DOHH2 (cell line): ENCODE results near the gene MTHFR.

Source experiments
- H3F3A ChIP-seq: fragments of 200-600 bp; sonication (generic), shearing (Covaris generic); 2 replicates; pipeline ENCODE4 v1.6.0; 2016; ENCODE audit warnings: antibody characterized with exemption, mild to moderate bottlenecking; ENCODE audit not compliant: control insufficient read depth, insufficient read depth
- H3K27ac ChIP-seq: fragments of 200-600 bp; sonication (generic); 2 replicates; pipeline ENCODE4 v1.5.1; 2014; ENCODE audit warnings: low read depth, mild to moderate bottlenecking, low read length, moderate library complexity
- H3K27me3 ChIP-seq: fragments of 200-600 bp; sonication (generic); 2 replicates; pipeline ENCODE4 v1.6.1; 2014; ENCODE audit warnings: mild to moderate bottlenecking, low read length, mixed read lengths; ENCODE audit not compliant: control insufficient read depth
- H3K36me3 ChIP-seq: fragments of 200-600 bp; sonication (generic); 2 replicates; pipeline ENCODE4 v1.6.1; 2014; ENCODE audit warnings: mild to moderate bottlenecking, low read length, moderate library complexity, mixed read lengths; ENCODE audit not compliant: control insufficient read depth
- H3K4me1 ChIP-seq: fragments of 200-600 bp; sonication (generic); 2 replicates; pipeline ENCODE4 v1.6.1; 2014; ENCODE audit warnings: mild to moderate bottlenecking, low read length, mixed read lengths; ENCODE audit not compliant: control insufficient read depth
- H3K4me2 ChIP-seq: fragments of 200-600 bp; sonication (generic); 2 replicates; pipeline ENCODE4 v1.6.0; 2014; ENCODE audit warnings: mild to moderate bottlenecking, low read length, moderate library complexity
- H3K4me3 ChIP-seq: fragments of 200-600 bp; sonication (generic); 2 replicates; pipeline ENCODE4 v1.5.1; 2014; ENCODE audit warnings: mild to moderate bottlenecking, low read length, mixed read lengths
- H3K79me2 ChIP-seq: fragments of 200-600 bp; sonication (generic); 2 replicates; pipeline ENCODE4 v1.6.1; 2014; ENCODE audit warnings: mild to moderate bottlenecking, low read length, mixed read lengths; ENCODE audit not compliant: control insufficient read depth
- H3K9me2 ChIP-seq: fragments of 200-600 bp; sonication (generic); replicated peaks from 2 replicates; pipeline ENCODE4 v1.6.1; 2014; ENCODE audit warnings: mild to moderate bottlenecking, low read length, mixed read lengths; ENCODE audit not compliant: control insufficient read depth
- H3K9me3 ChIP-seq: fragments of 200-600 bp; sonication (generic); 2 replicates; pipeline ENCODE4 v1.6.1; 2014; ENCODE audit warnings: antibody characterized with exemption, low read length, mixed read lengths; ENCODE audit not compliant: control insufficient read depth, insufficient read depth
- H4K20me1 ChIP-seq: fragments of 200-600 bp; sonication (generic); 2 replicates; pipeline ENCODE4 v1.6.0; 2014; ENCODE audit warnings: low read depth, mild to moderate bottlenecking, antibody characterized with exemption, low read length, moderate library complexity; ENCODE audit not compliant: control insufficient read depth, insufficient read depth
- CTCF ChIP-seq: fragments of 200-600 bp; sonication (generic); IDR thresholded peaks from one replicate; pipeline ENCODE4 v1.5.1; 2014; ENCODE audit warnings: antibody characterized with exemption, mild to moderate bottlenecking, low read depth, low read length; ENCODE audit not compliant: poor library complexity, severe bottlenecking
- EZH2phosphoT487 ChIP-seq: fragments of 200-600 bp; sonication (generic); IDR thresholded peaks from 2 replicates; pipeline ENCODE4 v1.6.1; 2017; ENCODE audit warnings: borderline replicate concordance, mild to moderate bottlenecking, antibody characterized with exemption, low read length, moderate library complexity, mixed read lengths

The MTHFR gene

GRCh38 chr1:11761285-11761684, 44.5 kb downstream of the MTHFR start:
- Histone ChIP-seq H3K4me2 (no peak overlapping the region), H3K9me2 (no peaks in the 10 kb centered on the region), H3K4me1 (no peaks in the 10 kb centered on the region), H3K36me3 (no peaks in the 10 kb centered on the region), H3K9me3 (no peaks in the 10 kb centered on the region), H3F3A (no peaks in the 10 kb centered on the region), H3K4me3 (no peak overlapping the region), H3K27me3 (no peaks in the 10 kb centered on the region; the same call in none of the 2 replicates), H3K79me2 (no peaks in the 10 kb centered on the region), H3K27ac (no peak overlapping the region), H4K20me1 (no peaks in the 10 kb centered on the region)
- no peak for TF ChIP-seq CTCF
- no peak for TF ChIP-seq EZH2phosphoT487

GRCh38 chr1:11759791-11760190, 46.0 kb downstream of the MTHFR start:
- H3F3A ChIP-seq = no peaks in the 10 kb centered on the region
- no peak overlapping the region for H3K27ac ChIP-seq
- H3K4me2 ChIP-seq = no peak overlapping the region
- no peaks in the 10 kb centered on the region for H3K9me3 ChIP-seq
- H3K36me3 ChIP-seq = no peaks in the 10 kb centered on the region
- no peaks in the 10 kb centered on the region for H3K79me2 ChIP-seq
- TF ChIP-seq CTCF (no peak), EZH2phosphoT487 (no peak)
- H3K4me1 ChIP-seq = no peaks in the 10 kb centered on the region
- H3K9me2 ChIP-seq = no peaks in the 10 kb centered on the region
- no peaks in the 10 kb centered on the region for H4K20me1 ChIP-seq
- no peak overlapping the region for H3K4me3 ChIP-seq
- no peaks in the 10 kb centered on the region; the same call in none of the 2 replicates for H3K27me3 ChIP-seq

GRCh38 chr1:11757047-11757446, 48.7 kb downstream of the MTHFR start:
- H3K9me3 ChIP-seq = no peaks in the 10 kb centered on the region

More at GRCh38 chr1:11757047-11757446, 48.7 kb downstream of the MTHFR start:
- no peak overlapping the region for H3K4me3 ChIP-seq
- H3K36me3 ChIP-seq = no peaks in the 10 kb centered on the region
- H3K27ac ChIP-seq = no peak overlapping the region
- H4K20me1 ChIP-seq = no peaks in the 10 kb centered on the region
- no peaks in the 10 kb centered on the region for H3K9me2 ChIP-seq
- no peaks in the 10 kb centered on the region; the same call in none of the 2 replicates for H3K27me3 ChIP-seq
- no peaks in the 10 kb centered on the region for H3F3A ChIP-seq
- H3K79me2 ChIP-seq = no peaks in the 10 kb centered on the region
- TF ChIP-seq EZH2phosphoT487 = no peak
- TF ChIP-seq CTCF = no peak
- no peaks in the 10 kb centered on the region for H3K4me1 ChIP-seq
- no peak overlapping the region for H3K4me2 ChIP-seq
